ENCODE results near the gene ACBD6. TPM values are rescaled to one million over a fixed set of nuclear protein-coding genes. Genes with fewer than 3 reads are reported as not detected.
"Not testable (repeated sequence)": the region's sequence is repeated elsewhere in the genome, so short reads cannot be mapped to it uniquely, and the experiment has no call there.

The ACBD6 gene
- total RNA-seq, 6 experiments from 2014 or later = 21.1 to 29.5 (median 27.0) TPM

GRCh38 chr1:180428782-180429695, 73.3 kb downstream of the ACBD6 start:
- Mint-ChIP-seq H3K4me1 (ENCODE audit: low read depth) (peaks cover 24% of the 10 kb centered on the region), H3K4me3 (no peak overlapping the region)

GRCh38 chr1:180425952-180426351, 76.4 kb downstream of the ACBD6 start:
- no peak for DNase-seq
- Mint-ChIP-seq H3K27ac (no peak overlapping the region), H3K27me3 (ENCODE audit: insufficient read depth) (no peaks in the 10 kb centered on the region)

More at GRCh38 chr1:180428782-180429695, 73.3 kb downstream of the ACBD6 start:
- Mint-ChIP-seq H3K36me3 (ENCODE audit: low read depth) (peaks cover 5% of the 10 kb centered on the region; the same call in 1 of the 2 replicates), H3K9me3 (no peaks in the 10 kb centered on the region), H3K27me3 (ENCODE audit: insufficient read depth) (no peaks in the 10 kb centered on the region), H3K27ac (no peak overlapping the region)
- no peak for DNase-seq
- TF ChIP-seq CTCF (IDR thresholded peaks at IDR 0.05) = no peak

GRCh38 chr1:180424848-180425457, 77.4 kb downstream of the ACBD6 start:
- Mint-ChIP-seq H3K9me3 (no peaks in the 10 kb centered on the region), H3K4me1 (ENCODE audit: low read depth) (no peaks in the 10 kb centered on the region), H3K4me3 (no peak overlapping the region), H3K27ac (no peak overlapping the region), H3K36me3 (ENCODE audit: low read depth) (peaks cover 20% of the 10 kb centered on the region), H3K27me3 (ENCODE audit: insufficient read depth) (no peaks in the 10 kb centered on the region)
- no peak for TF ChIP-seq CTCF (IDR thresholded peaks at IDR 0.05)
- DNase-seq = no peak

More at GRCh38 chr1:180425952-180426351, 76.4 kb downstream of the ACBD6 start:
- H3K9me3 Mint-ChIP-seq = no peaks in the 10 kb centered on the region
- H3K36me3 Mint-ChIP-seq (ENCODE audit: low read depth) = peaks cover 16% of the 10 kb centered on the region
- H3K4me3 Mint-ChIP-seq = no peak overlapping the region
- H3K4me1 Mint-ChIP-seq (ENCODE audit: low read depth) = no peaks in the 10 kb centered on the region
- TF ChIP-seq CTCF (IDR thresholded peaks at IDR 0.05) = no peak

- TF ChIP-seq CTCF (IDR thresholded peaks at IDR 0.05) = no peak
Measured at GRCh38 chr1:180421614-180422013, 80.8 kb downstream of the ACBD6 start.

GRCh38 chr1:180421145-180421544, 81.2 kb downstream of the ACBD6 start:
- not testable (repeated sequence) for H3K4me1 Mint-ChIP-seq (ENCODE audit: low read depth); H3K9me3 Mint-ChIP-seq; H3K27ac Mint-ChIP-seq; H3K4me3 Mint-ChIP-seq; H3K27me3 Mint-ChIP-seq (ENCODE audit: insufficient read depth); DNase-seq
- peaks cover 14% of the 10 kb centered on the region for H3K36me3 Mint-ChIP-seq (ENCODE audit: low read depth)

More at GRCh38 chr1:180421614-180422013, 80.8 kb downstream of the ACBD6 start:
- Mint-ChIP-seq H3K9me3 (no peaks in the 10 kb centered on the region), H3K4me3 (no peak overlapping the region), H3K27ac (no peak overlapping the region), H3K27me3 (ENCODE audit: insufficient read depth) (no peaks in the 10 kb centered on the region), H3K4me1 (ENCODE audit: low read depth) (no peaks in the 10 kb centered on the region), H3K36me3 (ENCODE audit: low read depth) (peaks cover 14% of the 10 kb centered on the region)
- DNase-seq = no peak
